Prostate gland (tissue), 2 donors: ENCODE results near the gene TNFRSF25. TPM values are rescaled to one million over a fixed set of nuclear protein-coding genes. Genes with fewer than 3 reads are reported as not detected.
"Not testable (repeated sequence)": the region's sequence is repeated elsewhere in the genome, so short reads cannot be mapped to it uniquely, and the experiment has no call there.

ENCODE experiments used
- DNase-seq: peaks from one replicate; pipeline ENCODE4 v3.0.0-alpha.2; 2019; ENCODE audit warnings: low spot score
- H3K27ac ChIP-seq, 2 donors: fragments of 200-600 bp; sonication (generic); 2 replicates each; pipeline ENCODE4 v1.5.1; 2017 to 2019
- H3K27me3 ChIP-seq: fragments of 200-600 bp; sonication (generic); replicated peaks from 2 replicates; pipeline ENCODE4 v1.5.1; 2019; ENCODE audit not compliant: insufficient read depth
- H3K36me3 ChIP-seq, 2 donors: fragments of 200-600 bp; sonication (generic); 1 replicate in 1 of 2; 2 replicates in 1 of 2; pipeline versions ENCODE4 v1.5.1 to v1.8.1; 2017 to 2019
- H3K4me1 ChIP-seq: fragments of 200-600 bp; sonication (generic); replicated peaks from 2 replicates; pipeline ENCODE4 v1.5.1; 2019
- H3K4me3 ChIP-seq, 2 donors: fragments of 200-600 bp; sonication (generic); 2 replicates each; pipeline ENCODE4 v1.5.1; 2017 to 2019
- H3K9me3 ChIP-seq: fragments of 200-600 bp; sonication (generic); 2 replicates; pipeline ENCODE4 v1.5.1; 2017
- POLR2A ChIP-seq: fragments of 450-650 bp; IDR thresholded peaks from one replicate; pipeline ENCODE4 v1.6.1; 2016; ENCODE audit warnings: antibody characterized with exemption, mild to moderate bottlenecking
- POLR2AphosphoS5 ChIP-seq: sonication (generic); formaldehyde crosslinking; IDR thresholded peaks from one replicate; pipeline ENCODE4 v1.6.1; 2017; ENCODE audit warnings: antibody characterized with exemption
- WGBS: methylation state at CpG from one replicate; pipeline ENCODE4 v1.1.5; 2018; 5-methylcytosine and 5-hydroxymethylcytosine counted together
- intact Hi-C: fragments of 100-400 bp; cut with DNase I; formaldehyde crosslinking; loops from one replicate; pipeline ENCODE4 v1.14.2; 2022
- total RNA-seq, 2 donors: library from RNA; depleted of rRNA; stranded (reverse); fragments of >200 nt; gene quantifications; one replicate each; pipeline ENCODE4 v1.1.0, GENCODE V29; 2016
- TF ChIP-seq, protein P1 (sequence below), 4 experiments: fragments of 200-600 bp in 2 of 4; fragments of 450-650 bp in 2 of 4; sonication (generic) in 2 of 4; IDR thresholded peaks; 1 replicate in 3 of 4; 2 replicates in 1 of 4; pipeline ENCODE4 v1.5.1; 2016 to 2019; ENCODE audit warnings: antibody characterized with exemption in 4 of 4, mild to moderate bottlenecking in 2 of 4, moderate library complexity in 2 of 4

TNFRSF25 gene
- total RNA-seq, 2 donors from 2014 or later = 15.2 to 22.7 TPM

DNA sequence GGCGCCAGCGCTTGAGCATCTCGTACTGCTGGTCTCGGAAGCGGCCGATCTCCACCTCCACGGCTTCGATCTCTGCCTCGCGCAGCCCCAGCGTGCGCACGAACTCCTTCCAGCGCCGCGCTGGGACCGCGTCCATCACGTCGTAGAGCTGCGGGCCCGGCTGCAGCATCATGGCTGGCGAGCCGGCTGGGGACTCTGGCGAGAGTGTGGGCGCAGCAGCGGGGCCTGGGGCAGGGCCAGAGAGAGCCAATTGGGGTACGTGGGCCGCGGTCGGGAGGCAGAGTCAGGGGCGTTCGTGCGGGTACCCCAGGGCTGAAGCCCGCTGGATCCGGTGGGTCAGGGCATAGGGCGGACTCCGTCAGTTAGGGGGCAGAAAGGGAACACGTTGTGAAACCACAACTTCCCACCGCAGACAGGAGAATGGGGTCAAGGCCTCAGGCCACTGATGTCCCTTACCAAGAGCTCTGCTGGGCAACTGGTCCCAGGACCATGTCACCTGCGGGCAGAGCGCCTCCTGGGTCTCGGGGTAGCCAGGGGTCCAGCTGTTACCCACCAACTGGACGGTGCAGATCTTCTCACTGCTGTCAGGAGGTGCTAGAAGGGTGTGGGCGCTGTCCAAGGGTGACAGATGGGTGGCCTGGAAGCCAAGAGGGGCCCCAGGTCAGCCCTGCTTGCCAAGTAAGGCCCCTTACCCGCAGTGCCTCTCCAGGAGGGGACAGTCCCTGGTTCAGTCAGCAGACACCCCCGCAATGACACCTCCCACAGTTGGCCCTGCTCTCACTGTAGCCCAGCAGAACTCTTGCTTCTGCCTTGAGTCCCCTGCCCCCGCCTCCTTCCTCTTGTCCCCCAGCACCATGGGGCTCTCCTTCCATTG lies 4.2 kb downstream of the TNFRSF25 start:
- intact Hi-C loops = no loop called here
- TF ChIP-seq POLR2AphosphoS5 = no peak
- TF ChIP-seq, protein P1, sequence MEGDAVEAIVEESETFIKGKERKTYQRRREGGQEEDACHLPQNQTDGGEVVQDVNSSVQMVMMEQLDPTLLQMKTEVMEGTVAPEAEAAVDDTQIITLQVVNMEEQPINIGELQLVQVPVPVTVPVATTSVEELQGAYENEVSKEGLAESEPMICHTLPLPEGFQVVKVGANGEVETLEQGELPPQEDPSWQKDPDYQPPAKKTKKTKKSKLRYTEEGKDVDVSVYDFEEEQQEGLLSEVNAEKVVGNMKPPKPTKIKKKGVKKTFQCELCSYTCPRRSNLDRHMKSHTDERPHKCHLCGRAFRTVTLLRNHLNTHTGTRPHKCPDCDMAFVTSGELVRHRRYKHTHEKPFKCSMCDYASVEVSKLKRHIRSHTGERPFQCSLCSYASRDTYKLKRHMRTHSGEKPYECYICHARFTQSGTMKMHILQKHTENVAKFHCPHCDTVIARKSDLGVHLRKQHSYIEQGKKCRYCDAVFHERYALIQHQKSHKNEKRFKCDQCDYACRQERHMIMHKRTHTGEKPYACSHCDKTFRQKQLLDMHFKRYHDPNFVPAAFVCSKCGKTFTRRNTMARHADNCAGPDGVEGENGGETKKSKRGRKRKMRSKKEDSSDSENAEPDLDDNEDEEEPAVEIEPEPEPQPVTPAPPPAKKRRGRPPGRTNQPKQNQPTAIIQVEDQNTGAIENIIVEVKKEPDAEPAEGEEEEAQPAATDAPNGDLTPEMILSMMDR (IDR thresholded peaks at IDR 0.05) = no peak
- TF ChIP-seq POLR2A = no peak
- Histone ChIP-seq H3K4me1 (no peaks in the 10 kb centered on the region), H3K4me3 (no peak overlapping the region), H3K36me3 (no peaks in the 10 kb centered on the region), H3K27me3 (no peaks in the 10 kb centered on the region), H3K27ac (no peak overlapping the region), H3K9me3 (no peaks in the 10 kb centered on the region)
- no peak for DNase-seq
- WGBS = 93% methylated on average over 48 of the region's 48 CpGs

DNA sequence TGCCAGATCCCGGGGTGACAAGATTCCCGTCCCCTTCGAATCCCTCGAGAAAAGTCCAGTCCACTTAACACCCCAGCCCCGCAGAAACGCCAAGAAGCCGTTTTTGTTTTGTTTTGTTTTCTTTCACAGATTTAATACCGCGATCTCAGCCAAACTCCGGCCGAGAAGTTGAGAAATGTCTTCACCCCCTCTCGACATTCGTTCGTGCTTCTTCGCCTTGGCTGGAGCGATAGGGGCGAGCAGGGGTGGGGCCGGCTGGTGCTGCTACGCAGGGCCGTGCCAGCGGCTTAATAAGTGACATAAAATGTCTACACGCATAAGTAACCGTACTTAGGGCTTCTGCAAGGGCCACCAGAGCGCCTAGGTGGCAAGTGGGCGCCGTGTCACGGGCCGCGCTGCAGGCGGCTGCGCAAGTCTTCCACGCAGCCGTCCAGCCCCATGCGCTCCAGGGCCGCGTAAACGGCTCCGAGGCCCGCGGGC lies 4.9 kb downstream of the TNFRSF25 start:
- Histone ChIP-seq H3K4me3 (no peak overlapping the region), H3K36me3 (no peaks in the 10 kb centered on the region), H3K27ac (no peak overlapping the region), H3K27me3 (no peaks in the 10 kb centered on the region), H3K9me3 (no peaks in the 10 kb centered on the region), H3K4me1 (no peaks in the 10 kb centered on the region)
- WGBS = 89% methylated on average over 40 of the region's 40 CpGs
- no peak for DNase-seq
- TF ChIP-seq POLR2A (no peak), POLR2AphosphoS5 (no peak)
- TF ChIP-seq, protein P1 (IDR thresholded peaks at IDR 0.05) = no peak
- intact Hi-C loops = no loop called here

GRCh38 chr1:6460301-6461050 lies 5.5 kb downstream of the TNFRSF25 start:
- TF ChIP-seq POLR2A = no peak
- no peaks in the 10 kb centered on the region for H3K9me3 ChIP-seq
- H3K27ac ChIP-seq = no peak overlapping the region
- WGBS = 57% methylated on average over 39 of the region's 39 CpGs
- H3K36me3 ChIP-seq = no peaks in the 10 kb centered on the region
- no peaks in the 10 kb centered on the region for H3K27me3 ChIP-seq
- H3K4me1 ChIP-seq = no peaks in the 10 kb centered on the region
- intact Hi-C loops = no loop called here
- no peak overlapping the region for H3K4me3 ChIP-seq
- no peak for DNase-seq

- H3K4me3 ChIP-seq = no peak overlapping the region
- no peaks in the 10 kb centered on the region for H3K36me3 ChIP-seq
- 42% methylated on average over 16 of the region's 18 CpGs for WGBS
- no peaks in the 10 kb centered on the region for H3K27me3 ChIP-seq
- H3K4me1 ChIP-seq = no peaks in the 10 kb centered on the region
- no peaks in the 10 kb centered on the region for H3K9me3 ChIP-seq
- H3K27ac ChIP-seq = no peak overlapping the region
- intact Hi-C loops = no loop called here
- DNase-seq = no peak
- TF ChIP-seq POLR2A (no peak), POLR2AphosphoS5 (no peak)
- TF ChIP-seq, protein P1 (IDR thresholded peaks at IDR 0.05) = no peak
Observed at GRCh38 chr1:6459850-6460265, 6.1 kb downstream of the TNFRSF25 start.

DNA sequence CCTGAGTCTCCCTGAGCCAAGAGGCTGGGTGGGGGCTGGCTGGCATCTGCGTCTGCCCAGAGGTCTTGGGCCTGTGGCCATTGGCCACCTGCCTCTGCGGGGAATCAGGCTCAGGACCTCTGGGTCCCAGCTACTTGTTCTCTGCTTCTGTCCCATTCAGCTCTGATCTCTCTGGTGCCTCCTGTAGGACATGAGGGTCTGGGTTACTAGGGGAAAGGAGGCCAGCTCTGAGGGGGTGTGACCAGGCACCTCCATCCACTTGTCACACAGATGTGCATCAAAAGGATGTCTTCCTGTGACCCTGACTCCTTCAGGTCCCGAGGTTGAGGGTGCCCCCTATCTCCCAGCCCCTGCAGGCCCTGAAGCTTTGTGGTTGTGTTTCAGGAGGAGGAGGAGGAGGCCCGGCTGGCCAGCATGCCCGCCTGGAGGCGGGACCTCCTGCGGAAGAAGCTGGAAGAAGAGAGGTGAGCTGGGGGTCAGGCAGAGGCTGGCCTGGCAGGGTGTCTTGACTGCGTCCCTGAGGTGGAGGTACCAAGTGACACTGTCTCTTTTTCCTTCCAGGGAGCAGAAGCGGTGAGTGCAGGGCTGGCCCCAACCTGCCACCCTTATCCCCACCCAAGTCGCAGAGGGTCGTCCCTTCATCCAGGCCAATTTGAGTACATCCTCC lies 9.0 kb downstream of the TNFRSF25 start:
- intact Hi-C loops = no loop called here
- 85% methylated on average over 11 of the region's 11 CpGs for WGBS

GRCh38 chr1:6455752-6456520 lies 10.0 kb downstream of the TNFRSF25 start:
- DNase-seq, intact Hi-C loops, H3K27ac ChIP-seq, H3K9me3 ChIP-seq, H3K4me1 ChIP-seq, H3K4me3 ChIP-seq, H3K36me3 ChIP-seq: not testable (repeated sequence)
- WGBS = 52% methylated on average over 40 of the region's 58 CpGs
- peaks cover 16% of the 10 kb centered on the region for H3K27me3 ChIP-seq

More for the DNA sequence above, 9.0 kb downstream of the TNFRSF25 start:
- Histone ChIP-seq H3K4me3 (no peak overlapping the region), H3K27ac (no peak overlapping the region), H3K36me3 (no peaks in the 10 kb centered on the region), H3K27me3 (peaks cover 13% of the 10 kb centered on the region), H3K4me1 (no peaks in the 10 kb centered on the region), H3K9me3 (no peaks in the 10 kb centered on the region)
- DNase-seq = no peak
- TF ChIP-seq POLR2AphosphoS5 (no peak), POLR2A (no peak)
- TF ChIP-seq, protein P1 (IDR thresholded peaks at IDR 0.05) = no peak
